GM12878 (cell line): ENCODE results near the gene OLA1. TPM values are rescaled to one million over a fixed set of nuclear protein-coding genes. Genes with fewer than 3 reads are reported as not detected.

Experiments
- GATAD2B ChIP-seq: fragments of 450-650 bp; conservative IDR thresholded peaks from 2 replicates; pipeline ENCODE4 v1.6.1; 2017; ENCODE audit warnings: low read depth, mild to moderate bottlenecking, moderate library complexity
- IRF5 ChIP-seq: fragments of 450-650 bp; IDR thresholded peaks from 2 replicates; pipeline ENCODE4 v1.6.1; 2017; ENCODE audit warnings: borderline replicate concordance
- JUNB ChIP-seq: IDR thresholded peaks from 2 replicates; pipeline ENCODE4 v1.6.1; 2016; ENCODE audit warnings: antibody characterized with exemption, mild to moderate bottlenecking
- MEF2B ChIP-seq: fragments of 450-650 bp; IDR thresholded peaks from 2 replicates; pipeline ENCODE4 v1.6.1; 2018; ENCODE audit warnings: mild to moderate bottlenecking, moderate library complexity; ENCODE audit not compliant: partially characterized antibody, poor library complexity, severe bottlenecking
- REST ChIP-seq: IDR thresholded peaks from 2 replicates; pipeline ENCODE4 v1.6.1; 2012; ENCODE audit warnings: mild to moderate bottlenecking, low read depth, low read length
- ZNF274 ChIP-seq: IDR thresholded peaks from one replicate; pipeline ENCODE4 v1.8.0; 2011; ENCODE audit not compliant: insufficient read length, insufficient read depth
- polyA plus RNA-seq, 11 experiments: library from polyadenylated mRNA; depleted of rRNA in 4 of 11; unstranded in 6 of 11; stranded (reverse) in 5 of 11; fragments of >200 nt; fragmentation: Nextera tagmentation in 4 of 11; fragmentation: Illumina TruSeq in 1 of 11; extraction: Ambion mirVana in 4 of 11; extraction: Trizol in 1 of 11; gene quantifications; 1 replicate in 1 of 11; 2 replicates in 10 of 11; pipeline versions ENCODE4 v1.2.1 to v1.2.3, GENCODE V29; 2011 to 2016; ENCODE audit warnings: inconsistent platforms in 2 of 11, missing spikeins in 2 of 11, low read depth in 1 of 11
- total RNA-seq, 4 experiments: library from RNA; depleted of rRNA in 3 of 4; stranded (reverse); fragments of >200 nt in 3 of 4; fragmentation: Illumina TruSeq in 1 of 4; extraction: Trizol in 1 of 4; gene quantifications; 2 replicates each; pipeline versions ENCODE4 v1.2.1 to v1.2.3, GENCODE V29; 2013 to 2021
- TF ChIP-seq, protein P1 (sequence below): fragments of 450-650 bp; IDR thresholded peaks from 2 replicates; pipeline ENCODE4 v1.6.1; 2016; ENCODE audit warnings: mild to moderate bottlenecking, moderate library complexity, borderline replicate concordance
- TF ChIP-seq, protein P2 (sequence below): IDR thresholded peaks from 2 replicates; pipeline ENCODE4 v1.6.1; 2011; ENCODE audit warnings: low read depth, low read length, improper control_type of control experiment, borderline replicate concordance

The OLA1 gene
- total and polyA plus RNA-seq, 10 of the 15 experiments (the other 5 are each of a cell fraction or from before 2014, with no cell fraction given): 107 to 238 (median 142) TPM

- TF ChIP-seq MEF2B (no peak), GATAD2B (no peak), ZNF274 (no peak), REST (no peak), IRF5 (no peak), JUNB (no peak)
- TF ChIP-seq, protein P1, sequence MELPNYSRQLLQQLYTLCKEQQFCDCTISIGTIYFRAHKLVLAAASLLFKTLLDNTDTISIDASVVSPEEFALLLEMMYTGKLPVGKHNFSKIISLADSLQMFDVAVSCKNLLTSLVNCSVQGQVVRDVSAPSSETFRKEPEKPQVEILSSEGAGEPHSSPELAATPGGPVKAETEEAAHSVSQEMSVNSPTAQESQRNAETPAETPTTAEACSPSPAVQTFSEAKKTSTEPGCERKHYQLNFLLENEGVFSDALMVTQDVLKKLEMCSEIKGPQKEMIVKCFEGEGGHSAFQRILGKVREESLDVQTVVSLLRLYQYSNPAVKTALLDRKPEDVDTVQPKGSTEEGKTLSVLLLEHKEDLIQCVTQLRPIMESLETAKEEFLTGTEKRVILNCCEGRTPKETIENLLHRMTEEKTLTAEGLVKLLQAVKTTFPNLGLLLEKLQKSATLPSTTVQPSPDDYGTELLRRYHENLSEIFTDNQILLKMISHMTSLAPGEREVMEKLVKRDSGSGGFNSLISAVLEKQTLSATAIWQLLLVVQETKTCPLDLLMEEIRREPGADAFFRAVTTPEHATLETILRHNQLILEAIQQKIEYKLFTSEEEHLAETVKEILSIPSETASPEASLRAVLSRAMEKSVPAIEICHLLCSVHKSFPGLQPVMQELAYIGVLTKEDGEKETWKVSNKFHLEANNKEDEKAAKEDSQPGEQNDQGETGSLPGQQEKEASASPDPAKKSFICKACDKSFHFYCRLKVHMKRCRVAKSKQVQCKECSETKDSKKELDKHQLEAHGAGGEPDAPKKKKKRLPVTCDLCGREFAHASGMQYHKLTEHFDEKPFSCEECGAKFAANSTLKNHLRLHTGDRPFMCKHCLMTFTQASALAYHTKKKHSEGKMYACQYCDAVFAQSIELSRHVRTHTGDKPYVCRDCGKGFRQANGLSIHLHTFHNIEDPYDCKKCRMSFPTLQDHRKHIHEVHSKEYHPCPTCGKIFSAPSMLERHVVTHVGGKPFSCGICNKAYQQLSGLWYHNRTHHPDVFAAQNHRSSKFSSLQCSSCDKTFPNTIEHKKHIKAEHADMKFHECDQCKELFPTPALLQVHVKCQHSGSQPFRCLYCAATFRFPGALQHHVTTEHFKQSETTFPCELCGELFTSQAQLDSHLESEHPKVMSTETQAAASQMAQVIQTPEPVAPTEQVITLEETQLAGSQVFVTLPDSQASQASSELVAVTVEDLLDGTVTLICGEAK: no peak
- TF ChIP-seq, protein P2, sequence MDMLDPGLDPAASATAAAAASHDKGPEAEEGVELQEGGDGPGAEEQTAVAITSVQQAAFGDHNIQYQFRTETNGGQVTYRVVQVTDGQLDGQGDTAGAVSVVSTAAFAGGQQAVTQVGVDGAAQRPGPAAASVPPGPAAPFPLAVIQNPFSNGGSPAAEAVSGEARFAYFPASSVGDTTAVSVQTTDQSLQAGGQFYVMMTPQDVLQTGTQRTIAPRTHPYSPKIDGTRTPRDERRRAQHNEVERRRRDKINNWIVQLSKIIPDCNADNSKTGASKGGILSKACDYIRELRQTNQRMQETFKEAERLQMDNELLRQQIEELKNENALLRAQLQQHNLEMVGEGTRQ: no peak
Observed at GRCh38 chr2:174106736-174107135, 141.6 kb downstream of the OLA1 start (continued).
